HEK293 (cell line): ENCODE results near the gene SIMC1.
"Not testable (repeated sequence)": the region's sequence is repeated elsewhere in the genome, so short reads cannot be mapped to it uniquely, and the experiment has no call there.

ENCODE experiments used
- BCL11B ChIP-seq: fragments of 450-650 bp; formaldehyde crosslinking; IDR thresholded peaks from 2 replicates; pipeline ENCODE4 v1.5.1; 2016; ENCODE audit warnings: low read depth, missing biosample characterization, missing genetic modification characterization
- CTCF ChIP-seq: fragments of 450-650 bp; formaldehyde crosslinking; IDR thresholded peaks from 2 replicates; pipeline ENCODE4 v1.5.1; 2016; ENCODE audit warnings: missing biosample characterization, missing genetic modification characterization
- INSM2 ChIP-seq: fragments of 450-650 bp; formaldehyde crosslinking; IDR thresholded peaks from 2 replicates; pipeline ENCODE4 v1.5.1; 2016; ENCODE audit warnings: missing biosample characterization, missing genetic modification characterization
- REST ChIP-seq: fragments of 450-650 bp; formaldehyde crosslinking; IDR thresholded peaks from 2 replicates; pipeline ENCODE4 v1.5.1; 2016; ENCODE audit warnings: missing biosample characterization, missing genetic modification characterization
- SP2 ChIP-seq: fragments of 450-650 bp; formaldehyde crosslinking; IDR thresholded peaks from 2 replicates; pipeline ENCODE4 v1.5.1; 2016; ENCODE audit warnings: missing biosample characterization, missing genetic modification characterization
- ZBTB10 ChIP-seq: fragments of 450-650 bp; formaldehyde crosslinking; IDR thresholded peaks from 2 replicates; pipeline ENCODE4 v1.5.1; 2016; ENCODE audit warnings: missing biosample characterization, missing genetic modification characterization
- ZNF175 ChIP-seq: fragments of 450-650 bp; formaldehyde crosslinking; IDR thresholded peaks from 2 replicates; pipeline ENCODE4 v1.5.1; 2016; ENCODE audit warnings: missing biosample characterization, missing genetic modification characterization
- ZNF274 ChIP-seq, 2 experiments: fragments of 200-500 bp in 1 of 2; fragments of 450-650 bp in 1 of 2; sonication (Bioruptor generic) in 1 of 2; formaldehyde crosslinking in 1 of 2; IDR thresholded peaks; 2 replicates each; pipeline versions ENCODE4 v1.5.1 to v1.6.1; 2014 to 2016; ENCODE audit warnings: borderline replicate concordance in 1 of 2, inconsistent platforms in 1 of 2, low read length in 1 of 2, missing biosample characterization in 1 of 2, missing genetic modification characterization in 1 of 2
- ZNF292 ChIP-seq: fragments of 450-650 bp; formaldehyde crosslinking; IDR thresholded peaks from 2 replicates; pipeline ENCODE4 v1.5.1; 2016; ENCODE audit warnings: low read depth, missing biosample characterization, missing genetic modification characterization, borderline replicate concordance
- ZNF571 ChIP-seq: fragments of 450-650 bp; formaldehyde crosslinking; IDR thresholded peaks from 2 replicates; pipeline ENCODE4 v1.5.0; 2017; ENCODE audit warnings: missing biosample characterization, missing genetic modification characterization

- TF ChIP-seq CTCF (tag by site-specific recombination); BCL11B (tag by site-specific recombination); SP2 (tag by site-specific recombination); ZNF292 (tag by site-specific recombination); REST (tag by site-specific recombination); ZBTB10 (tag by site-specific recombination); ZNF274 (IDR thresholded peaks at IDR 0.05; ENCODE audit: low read length); ZNF274 (tag by site-specific recombination; IDR thresholded peaks at IDR 0.05; ENCODE audit: borderline replicate concordance); ZNF175 (tag by site-specific recombination); ZNF571 (tag by site-specific recombination); INSM2 (tag by site-specific recombination): not testable (repeated sequence)
These were observed 19.8 kb downstream of the SIMC1 start for GRCh38 chr5:176257871-176258505.
